HG02588 (cell line): ENCODE measurements around the gene HELZ2.

Source experiments
- ATAC-seq: cut with Tn5 transposase; IDR thresholded peaks from one replicate; pipeline ENCODE4 v1.9.1; 2021; ENCODE audit warnings: mild to moderate bottlenecking, moderate library complexity; ENCODE audit not compliant: unreplicated experiment

Gene HELZ2

DNA sequence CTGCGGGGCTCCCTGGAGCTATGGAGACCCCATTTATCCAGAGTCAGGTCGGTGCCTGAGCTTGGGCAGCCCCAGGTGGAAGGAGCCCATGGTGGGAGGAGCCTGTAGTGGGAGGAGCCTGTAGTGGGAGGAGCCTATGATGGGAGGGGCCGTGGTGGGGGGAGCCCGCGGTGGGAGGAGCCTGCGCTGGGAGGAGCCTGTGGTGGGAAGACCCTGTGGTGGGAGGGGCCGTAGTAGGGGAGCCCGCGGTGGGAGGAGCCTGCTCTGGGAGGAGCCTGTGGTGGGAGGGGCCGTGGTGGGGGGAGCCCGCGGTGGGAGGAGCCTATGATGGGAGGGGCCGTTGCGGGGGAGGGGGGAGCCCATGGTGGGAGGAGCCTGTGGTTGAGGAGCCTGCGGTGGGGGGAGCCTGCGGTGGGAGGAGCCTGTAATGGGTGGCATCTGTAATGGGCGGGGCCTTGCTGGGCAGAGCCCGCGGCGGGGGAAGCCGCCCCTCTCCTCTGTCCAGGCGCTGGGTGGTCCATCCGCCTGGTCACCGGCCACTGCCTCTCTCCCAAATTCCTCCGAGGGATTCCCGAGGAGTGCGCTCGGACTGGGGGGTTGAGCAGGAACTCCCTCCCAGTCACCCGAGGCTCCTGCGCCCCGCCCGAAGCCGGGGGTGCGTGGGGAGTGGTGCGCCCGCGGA, 20.6 kb downstream of the HELZ2 start:
- no peak for ATAC-seq

DNA sequence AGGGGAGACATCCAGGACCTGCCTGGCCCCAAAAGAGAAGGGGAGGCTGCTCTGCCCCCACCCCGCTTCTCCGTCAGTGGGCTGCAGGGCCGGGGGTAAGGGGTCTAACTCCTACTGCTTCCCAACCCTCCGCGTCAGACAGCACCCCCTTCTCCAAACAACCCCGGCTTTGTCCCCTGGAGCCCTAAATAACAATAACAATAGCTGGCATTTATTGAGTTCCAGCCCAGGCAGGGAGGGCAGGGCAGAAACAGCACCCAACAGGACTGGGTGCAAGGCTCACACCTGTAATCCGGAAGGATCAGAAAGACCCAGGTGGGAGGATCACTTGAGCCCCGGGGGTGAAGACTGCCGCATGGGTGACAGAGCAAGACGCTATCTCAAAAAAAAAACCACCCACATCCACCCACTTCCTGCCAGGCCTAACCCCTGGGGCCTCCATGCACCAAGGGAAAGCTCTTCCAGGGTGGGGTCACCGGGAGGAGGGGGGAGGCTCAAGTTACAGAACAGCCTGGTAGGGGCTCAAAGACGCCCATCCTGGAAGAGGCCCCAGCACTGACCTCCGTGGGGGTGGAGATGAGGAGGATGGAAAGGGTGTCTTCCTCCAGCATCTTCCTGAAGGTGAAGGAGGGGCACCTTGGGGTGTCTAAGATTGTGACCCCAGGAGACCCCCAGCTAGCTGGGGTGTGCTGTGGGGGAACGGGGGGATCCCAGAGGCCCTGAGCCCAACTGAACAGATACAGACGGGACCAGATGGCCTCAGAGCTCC, 21.4 kb downstream of the HELZ2 start:
- ATAC-seq = no peak

DNA sequence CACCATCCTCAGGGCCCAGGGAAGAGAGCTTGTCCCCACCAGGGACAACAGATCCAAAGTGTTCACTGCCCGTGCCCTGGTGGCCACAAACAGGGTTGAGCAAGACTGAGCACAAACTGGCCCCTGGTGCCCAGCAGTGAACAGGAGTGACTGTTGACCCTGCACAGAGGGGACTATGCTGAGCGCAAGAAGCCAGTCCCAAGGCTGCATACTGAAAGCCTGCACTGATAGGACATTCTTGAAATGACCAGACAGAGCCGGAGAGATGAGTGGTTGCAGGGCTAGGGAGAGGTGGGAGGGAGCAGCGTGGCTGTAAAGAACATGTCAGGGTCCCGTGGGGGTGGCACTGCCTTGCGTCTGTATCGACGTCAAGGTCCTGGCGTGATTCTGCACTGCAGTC, 23.0 kb downstream of the HELZ2 start:
- ATAC-seq = no peak

DNA sequence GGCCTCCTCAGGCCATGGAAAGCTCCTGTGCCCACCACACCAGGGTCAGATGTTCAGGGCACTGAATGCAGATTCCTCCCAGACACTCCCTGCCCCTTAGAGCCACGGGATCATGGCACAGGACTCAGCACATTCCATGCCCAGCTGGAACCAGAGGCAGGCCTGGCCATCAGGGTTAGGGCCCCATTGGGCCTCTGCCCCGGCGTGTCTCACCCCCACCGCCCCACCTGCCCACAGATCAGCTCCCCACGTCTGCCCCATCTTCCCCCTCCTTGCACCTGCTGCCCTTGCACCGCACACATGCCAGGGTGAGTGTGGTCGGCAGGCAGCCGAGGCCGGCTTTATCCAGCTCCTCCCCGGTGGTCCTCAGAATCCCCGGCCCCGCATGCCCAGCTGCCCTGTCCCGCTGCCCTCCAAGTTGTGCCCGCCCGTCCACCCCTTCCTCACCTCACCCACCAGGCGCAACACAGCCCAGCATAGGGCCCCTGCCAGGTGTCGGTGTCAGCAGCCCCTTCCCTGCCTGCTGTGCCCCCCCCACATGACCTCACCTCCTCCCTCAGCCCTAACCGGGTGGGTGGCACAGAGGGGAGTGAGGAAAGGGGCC, 24.3 kb downstream of the HELZ2 start:
- no peak for ATAC-seq

DNA sequence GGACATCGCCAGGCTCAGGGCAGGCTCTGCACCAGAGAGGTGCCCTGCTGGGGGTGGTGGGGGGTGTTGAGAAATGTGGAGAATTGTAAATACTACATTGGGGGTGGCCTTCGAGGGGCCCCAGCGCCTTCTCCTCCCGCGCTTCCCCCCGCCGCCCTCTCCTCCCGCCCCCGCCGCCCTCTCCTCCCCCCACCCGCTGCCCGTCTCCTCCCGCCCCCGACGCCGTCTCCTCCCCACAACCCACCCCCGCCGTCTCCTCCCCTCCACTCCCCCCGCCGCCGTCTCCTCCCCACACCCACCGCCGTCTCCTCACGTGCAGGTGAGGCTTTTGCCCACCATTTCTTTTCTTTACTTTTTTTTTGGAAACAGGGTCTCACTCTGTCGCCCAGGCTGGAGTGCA, 25.0 kb downstream of the HELZ2 start:
- ATAC-seq = no peak

DNA sequence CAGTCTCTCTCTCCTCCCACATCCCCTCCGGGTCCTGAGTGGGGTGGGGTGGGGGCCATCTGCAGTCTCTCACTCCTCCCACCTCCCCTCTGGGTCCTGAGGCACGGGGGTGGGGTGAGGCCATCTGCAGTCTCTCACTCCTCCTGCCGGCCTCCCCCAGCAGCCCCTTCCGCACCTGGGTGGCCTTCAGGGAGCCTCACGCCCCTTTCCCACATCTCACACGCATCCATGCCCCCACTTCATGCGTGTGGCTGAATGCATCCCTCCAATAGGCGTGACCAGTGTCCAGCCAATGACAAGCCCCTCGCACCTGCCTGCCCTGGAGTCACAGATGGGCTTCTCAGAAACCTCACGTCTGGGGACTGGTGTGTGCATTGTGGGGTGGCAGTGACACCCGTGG, 25.5 kb downstream of the HELZ2 start:
- ATAC-seq = no peak

DNA sequence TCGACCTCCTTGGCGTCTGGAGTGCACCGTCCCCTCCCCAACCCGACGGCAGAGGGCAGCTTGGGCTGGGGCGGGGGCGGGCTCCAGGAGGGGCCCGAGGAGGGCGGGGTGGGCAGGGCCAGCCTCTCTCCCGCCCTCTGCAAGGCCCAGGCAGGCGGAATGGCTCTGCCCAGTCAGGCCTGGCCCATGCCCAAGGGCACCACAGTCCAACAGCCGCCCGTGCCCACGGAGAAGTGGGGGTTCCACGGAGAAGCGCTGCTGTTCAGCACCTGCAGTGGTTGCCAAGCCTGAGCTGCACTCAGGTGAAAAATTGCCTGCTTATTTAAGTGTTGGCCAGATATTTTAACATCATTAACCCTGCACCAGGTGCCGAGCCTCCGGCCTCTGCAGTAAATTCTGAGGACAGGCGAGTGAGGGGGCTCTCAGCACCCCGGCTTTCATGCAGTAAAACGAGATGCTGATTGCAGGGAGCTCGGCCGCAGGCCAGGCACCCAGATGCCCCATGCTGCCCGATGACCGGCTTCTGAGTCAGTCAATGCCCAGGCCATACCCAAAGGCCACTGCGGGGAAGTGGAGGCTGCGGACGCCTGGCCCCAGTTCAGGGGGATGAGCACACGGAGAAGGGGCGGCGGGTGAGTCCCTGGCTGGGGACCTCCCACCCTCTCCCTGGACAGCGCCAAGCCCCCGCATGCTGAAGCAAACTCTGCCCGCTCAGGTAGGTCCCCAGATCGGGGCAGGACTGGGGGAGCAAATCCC, 26.1 kb downstream of the HELZ2 start, which contains the start of gene SRMS:
Gene SRMS, minus strand, starts transcription at position 25 of the 756 bp plus-strand sequence. CDS start 286 bp downstream, outside the sequence.
- no peak for ATAC-seq

DNA sequence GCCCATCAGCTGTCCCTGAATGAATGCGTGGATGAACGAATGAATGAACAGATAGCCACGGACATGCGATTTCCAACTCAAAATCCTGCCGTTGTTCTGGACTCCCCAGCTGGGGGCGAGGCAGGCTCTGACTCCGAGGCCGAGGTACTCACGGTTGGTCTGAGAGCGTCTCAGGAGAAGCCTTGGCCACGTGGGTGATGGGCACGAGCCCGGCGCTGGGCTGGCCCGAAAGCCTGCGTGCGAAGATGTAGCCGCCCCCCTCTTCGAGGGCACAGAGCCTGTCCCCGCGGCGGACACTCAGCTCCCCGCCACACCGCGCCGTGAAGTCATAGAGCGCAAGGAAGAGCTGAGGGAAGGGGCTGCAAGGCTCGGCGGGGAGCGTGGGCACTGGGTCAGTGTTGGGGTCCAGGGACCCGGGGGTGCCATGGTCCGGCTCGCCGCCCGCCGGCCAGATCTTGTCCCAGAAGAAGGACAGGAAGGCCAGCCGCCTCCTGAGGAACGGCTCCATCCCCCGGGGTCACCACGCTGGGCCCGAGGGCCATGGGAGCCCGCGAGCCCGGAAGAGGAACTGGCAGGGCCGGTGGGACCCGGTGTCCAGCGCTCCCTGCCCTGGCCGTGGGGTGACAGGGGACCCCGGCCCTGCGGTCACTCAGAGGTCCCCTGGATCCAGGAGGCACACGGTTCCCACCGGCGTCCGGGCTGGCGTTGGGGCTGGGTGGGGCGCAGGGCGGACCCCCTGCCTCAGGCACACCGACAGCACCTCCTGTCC, 26.9 kb downstream of the HELZ2 start:
- ATAC-seq = no peak

DNA sequence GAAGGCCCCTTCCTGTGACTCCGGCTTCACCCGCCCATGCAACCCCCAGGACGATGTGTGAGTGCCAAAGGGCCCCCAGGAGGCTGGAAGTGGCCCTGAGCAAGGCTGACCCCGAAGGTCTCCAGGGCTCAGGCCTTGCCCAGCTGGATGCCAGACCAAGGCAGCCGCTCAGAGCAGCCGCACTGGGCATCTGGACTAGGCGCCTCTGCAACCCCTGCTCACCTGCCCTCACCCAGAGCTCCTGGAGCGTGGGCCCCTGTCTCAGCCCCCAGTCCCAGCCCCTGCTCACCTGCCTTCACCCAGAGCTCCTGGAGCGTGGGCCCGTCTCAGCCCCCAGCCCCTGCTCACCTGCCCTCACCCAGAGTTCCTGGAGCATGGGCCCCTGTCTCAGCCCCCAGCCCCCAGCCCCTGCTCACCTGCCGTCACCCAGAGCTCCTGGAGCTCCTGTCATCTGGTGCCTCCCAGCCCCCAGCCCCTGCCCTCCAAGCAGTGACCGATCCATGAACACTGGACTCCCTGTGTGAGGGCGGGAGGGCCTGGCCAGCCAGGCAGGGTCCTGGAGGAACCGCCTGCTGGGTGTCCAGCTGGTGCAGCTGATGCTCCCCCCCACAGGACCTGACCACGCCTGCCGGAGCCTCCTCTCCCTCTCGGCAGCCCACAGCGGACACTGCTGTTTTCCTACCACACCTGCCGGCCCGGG, 27.6 kb downstream of the HELZ2 start:
- ATAC-seq = no peak

DNA sequence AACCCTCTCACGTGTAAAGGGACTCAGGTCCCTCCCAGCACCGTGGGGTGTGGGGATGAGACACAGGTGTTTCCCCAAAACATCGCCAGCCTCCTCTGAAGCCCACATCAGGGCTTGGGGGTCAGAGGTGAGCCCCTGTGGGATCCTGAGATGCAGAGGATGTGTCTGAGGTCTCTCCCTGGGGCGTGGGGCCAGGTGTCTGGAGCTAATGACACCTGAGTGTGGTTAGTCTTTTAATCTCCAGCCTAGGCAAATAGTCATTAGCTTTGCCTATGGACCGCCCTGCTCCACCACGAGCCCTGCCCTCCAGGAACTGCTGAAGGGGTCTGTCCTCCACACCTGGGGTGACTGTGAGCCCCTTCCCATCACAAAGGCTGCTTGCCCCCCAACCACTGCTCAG, 28.2 kb downstream of the HELZ2 start:
- no peak for ATAC-seq

DNA sequence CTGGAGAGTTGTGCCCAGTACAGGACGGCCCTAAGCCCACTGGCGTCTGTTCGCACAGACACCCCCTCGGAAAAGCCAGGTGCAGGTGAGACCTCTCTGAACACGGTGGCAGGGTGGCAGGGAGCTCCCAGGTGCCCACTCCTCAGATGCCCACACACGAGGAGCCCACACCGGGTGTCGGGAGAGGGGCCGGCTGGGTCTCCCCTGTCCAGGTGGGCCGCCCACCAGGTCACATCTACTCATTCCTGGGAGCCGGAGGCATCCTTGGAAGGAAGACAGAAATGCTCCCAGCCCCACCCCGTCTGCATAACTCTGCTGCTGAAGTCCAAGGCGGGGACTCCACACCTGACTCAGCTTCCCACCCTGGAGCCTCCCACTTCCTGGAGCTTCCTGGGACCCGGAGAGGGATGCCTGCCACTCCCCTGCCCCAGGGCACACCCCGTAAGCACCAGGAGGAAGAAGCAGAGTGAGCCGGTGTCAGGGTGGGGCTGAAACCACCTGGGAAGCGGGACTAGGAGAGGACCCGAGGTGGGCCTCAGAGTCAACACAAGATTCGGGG, 29.0 kb downstream of the HELZ2 start:
- ATAC-seq = no peak

DNA sequence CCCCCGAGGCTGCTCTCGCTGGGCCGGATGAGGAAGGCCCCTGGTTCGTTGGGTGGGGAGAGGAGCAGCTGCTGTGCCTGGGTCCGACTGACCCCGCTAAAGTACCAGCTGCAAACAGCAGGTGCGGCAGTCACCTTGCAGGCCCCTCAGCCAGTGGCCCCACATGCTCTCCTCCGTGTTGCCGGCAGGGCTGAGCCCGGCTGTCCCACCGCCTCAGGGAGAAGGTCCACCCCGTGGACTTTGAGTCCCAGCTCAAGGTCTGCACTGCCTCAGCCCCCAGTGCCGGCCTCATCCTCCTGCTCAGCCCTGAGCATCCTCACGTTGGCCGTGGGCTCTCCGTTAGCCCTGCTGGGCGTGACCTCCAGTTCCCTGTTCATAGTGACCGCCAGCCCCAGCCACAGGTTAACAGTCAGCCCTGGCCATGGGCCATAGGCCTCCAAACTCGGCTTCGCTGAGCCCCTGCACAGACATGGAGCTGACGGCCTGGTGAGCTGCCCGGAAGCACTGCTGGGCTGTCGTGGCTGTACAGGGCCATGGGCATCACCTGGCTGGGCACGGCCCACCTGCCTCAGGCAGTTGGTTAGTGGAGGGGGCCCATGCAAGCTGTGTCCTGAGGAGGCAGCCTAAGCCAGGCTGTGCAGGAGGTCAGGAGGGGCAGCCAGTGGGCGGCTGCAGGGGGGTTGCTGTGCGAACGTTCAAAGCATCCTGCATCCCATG, 29.6 kb downstream of the HELZ2 start:
- ATAC-seq = no peak

DNA sequence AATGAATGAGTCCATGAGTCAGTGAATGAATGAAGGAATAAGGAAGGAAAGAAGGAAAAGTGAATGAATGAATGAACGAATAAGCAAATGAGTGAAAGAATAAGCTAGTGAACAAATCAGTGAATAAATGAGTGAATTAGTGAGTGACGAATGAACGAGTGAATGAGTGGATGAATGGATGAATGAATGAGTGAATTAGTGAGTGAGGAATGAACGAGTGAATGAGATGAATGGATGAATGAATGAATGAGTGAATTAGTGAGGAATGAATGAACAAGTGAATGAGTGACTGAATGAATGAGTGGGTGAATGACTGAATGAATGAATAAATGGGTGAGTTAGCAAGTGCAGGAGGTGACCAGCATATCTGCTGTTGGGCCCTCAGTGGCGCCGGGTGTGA, 30.3 kb downstream of the HELZ2 start:
- ATAC-seq = no peak

DNA sequence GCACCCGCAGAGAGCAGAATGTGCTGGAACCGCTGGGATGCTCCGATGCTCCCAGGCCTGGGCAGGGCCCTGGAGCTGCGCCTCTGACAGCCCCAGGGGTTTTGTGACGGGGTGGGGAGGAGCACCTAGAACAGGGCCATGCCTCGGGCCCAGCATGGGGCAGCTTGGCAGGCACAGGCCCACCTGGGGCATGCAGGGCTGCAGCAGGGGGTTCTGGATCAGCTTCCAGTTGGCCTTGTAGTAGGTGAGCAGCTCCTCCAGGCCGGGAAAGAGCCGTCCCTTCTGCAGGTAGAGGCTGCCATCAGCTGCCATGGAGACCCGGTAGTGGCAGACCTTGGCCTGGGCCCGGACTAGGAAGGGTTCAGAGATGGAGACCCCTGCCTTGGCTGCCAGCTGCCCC, 30.9 kb downstream of the HELZ2 start:
- ATAC-seq = no peak

DNA sequence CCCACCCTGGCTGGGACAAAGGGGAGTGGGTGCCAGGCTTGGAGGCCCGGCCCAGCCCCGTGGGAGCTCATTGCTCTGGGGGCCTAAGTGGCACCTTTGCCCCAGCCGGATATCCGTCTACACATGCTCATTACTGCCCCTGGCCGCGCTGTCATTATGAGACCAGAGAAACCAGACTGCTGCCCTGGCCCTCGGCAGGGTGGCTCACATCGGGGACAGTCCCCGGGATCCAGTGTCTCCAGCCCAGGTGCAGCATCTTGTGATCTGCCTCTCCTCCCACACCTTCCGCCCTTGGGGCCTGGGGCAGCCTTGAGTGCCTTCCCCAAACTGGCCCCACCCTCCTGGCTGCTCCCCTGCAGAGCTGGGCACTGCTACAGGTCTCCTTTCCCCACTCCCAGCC, 31.3 kb downstream of the HELZ2 start:
- ATAC-seq = no peak

DNA sequence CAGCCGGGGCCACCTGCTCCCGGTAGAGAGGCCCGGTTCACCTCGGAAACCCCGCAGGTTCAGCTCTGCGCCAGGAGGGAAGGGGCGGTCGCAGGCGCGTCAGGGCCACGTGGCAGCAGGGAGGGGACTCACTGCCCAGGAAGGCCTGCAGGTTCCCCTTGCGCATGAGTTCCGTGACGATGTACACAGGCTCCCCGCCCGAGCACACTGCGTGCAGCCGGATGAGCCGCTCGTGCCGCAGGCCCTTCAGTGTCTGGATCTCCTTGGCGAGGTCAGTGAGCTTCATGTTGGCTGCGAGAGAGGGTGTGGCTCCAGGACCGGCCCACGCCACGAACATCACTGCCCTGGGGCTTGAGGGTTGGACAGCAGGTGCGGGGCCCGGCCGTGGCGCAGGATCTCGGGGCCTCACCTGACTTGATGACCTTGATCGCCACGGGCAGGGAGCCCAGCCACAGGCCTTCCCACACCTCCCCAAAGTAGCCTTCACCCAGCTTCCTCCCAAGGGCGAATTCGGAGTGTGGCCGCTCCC, 31.9 kb downstream of the HELZ2 start:
- no peak for ATAC-seq

DNA sequence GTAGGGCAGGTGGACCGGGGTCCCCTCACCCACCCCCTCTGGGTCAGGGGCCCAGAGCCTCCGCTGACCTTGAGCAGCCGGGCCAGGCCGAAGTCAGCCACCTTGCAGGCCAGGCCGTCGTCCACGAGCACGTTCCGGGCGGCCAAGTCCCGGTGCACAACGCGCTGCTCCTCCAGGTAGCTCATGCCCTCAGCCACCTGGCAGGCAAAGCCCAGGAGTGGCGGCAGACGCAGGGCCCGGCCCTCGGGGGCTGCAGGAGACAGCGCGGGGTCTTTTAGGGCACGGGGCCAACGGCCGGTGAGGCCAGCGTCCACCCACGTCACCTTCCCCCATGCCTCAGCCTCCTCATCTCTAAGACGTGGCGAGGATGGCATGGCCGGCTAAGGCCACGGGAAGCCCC, 32.7 kb downstream of the HELZ2 start:
- ATAC-seq = no peak

DNA sequence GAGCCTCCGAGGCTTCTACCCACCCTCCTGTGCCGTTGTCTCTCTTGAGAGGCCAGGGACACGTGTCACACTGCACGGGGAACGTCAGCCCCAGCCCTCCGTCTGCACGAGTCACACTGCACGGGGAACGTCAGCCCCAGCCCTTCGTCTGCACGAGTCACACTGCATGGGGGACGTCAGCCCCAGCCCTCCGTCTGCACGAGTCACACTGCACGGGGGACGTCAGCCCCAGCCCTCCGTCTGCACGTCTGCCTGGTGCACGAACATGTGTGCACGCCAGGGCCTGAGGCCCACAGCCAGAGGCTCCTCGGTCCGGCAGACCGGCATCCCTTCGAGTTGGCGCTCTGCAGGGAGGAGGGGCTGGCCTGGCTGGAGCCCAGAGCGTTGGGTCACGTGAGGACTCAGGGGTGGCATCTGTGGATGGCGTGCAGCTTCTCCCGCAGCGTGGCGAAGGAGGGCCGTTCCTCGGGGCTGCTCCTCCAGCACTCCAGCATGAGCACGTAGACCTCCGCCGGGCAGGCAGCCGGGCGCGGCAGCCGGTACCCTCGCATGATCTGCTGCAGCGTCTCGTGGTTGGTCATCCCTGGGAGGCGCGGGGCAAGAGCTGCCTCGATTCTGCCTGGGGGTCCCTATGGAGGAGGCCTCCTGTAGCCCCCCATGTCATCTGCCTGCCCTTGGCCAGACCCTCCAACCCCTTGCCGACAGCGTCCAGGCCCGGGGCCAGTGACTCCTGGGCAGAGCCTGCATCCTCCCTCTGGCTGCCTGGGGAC, 33.4 kb downstream of the HELZ2 start:
- no peak for ATAC-seq
